HG02884 (cell line): ENCODE measurements around the gene GPN3.
"Not testable (repeated sequence)": the region's sequence is repeated elsewhere in the genome, so short reads cannot be mapped to it uniquely, and the experiment has no call there.

Experiments used
- ATAC-seq: cut with Tn5 transposase; IDR thresholded peaks from one replicate; pipeline ENCODE4 v1.9.1; 2021; ENCODE audit warnings: mild to moderate bottlenecking, moderate library complexity; ENCODE audit not compliant: unreplicated experiment

Gene GPN3

DNA sequence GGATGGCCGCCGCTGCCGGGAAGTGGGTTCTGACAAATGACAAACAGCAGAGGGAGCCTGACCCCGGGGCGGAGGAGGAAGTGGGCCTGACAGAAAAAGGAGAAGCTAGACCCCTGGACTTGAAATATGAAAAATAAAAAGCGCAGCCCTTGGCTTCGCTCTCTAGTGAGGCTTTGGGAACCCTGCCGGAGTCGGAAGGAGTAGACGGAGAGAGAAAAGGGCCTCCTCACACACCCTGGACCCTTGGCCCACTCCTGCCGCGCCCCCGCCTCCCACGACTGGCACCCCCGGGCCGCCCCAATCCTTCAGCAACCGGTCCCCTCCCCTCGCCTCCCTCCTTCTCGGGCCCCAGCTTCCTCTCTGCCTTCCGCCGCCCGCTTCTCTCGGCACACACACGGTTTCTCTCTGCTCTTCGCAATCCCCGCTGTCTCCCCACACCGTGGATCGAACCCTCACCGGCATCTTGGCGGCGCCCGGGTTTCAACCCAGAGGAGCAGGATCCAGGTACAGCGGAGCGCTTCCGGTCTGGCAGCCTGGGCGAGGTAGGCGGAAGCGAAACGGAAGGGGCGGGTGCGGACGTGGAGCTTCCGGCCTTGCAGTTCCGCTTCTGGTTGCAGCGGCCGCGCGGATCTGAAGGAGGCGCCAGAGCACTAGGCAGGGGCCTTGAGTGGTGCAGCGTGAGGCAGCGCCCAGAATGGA lies 18.1 kb downstream of the GPN3 start, which contains the start of gene ARPC3:
TSS of gene ARPC3 (minus strand) at position 539 of the 699 bp plus-strand sequence. CDS start at position 462, 77 bp downstream.
- peak; percentile 87 for ATAC-seq

DNA sequence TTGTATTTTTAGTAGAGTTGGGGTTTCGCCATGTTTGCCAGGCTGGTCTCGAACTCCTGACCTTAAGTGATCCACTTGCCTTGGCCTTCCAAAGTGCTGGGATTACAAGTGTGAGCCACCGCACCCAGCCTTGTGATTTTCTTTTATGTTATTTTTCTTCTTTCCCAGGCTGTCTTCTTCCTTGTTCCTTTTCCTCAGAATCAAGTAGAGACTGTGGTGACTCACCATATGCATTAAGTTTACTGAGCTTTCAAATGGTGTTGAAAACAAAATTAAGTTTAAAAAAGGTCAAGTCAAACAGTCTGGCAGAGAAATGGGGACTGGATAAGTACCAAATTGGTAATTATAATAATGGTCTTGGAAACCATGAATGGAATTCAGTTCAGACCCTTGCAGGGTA lies 23.6 kb downstream of the GPN3 start:
- no peak for ATAC-seq

GRCh38 chr12:110436231-110436630 lies 31.8 kb downstream of the GPN3 start:
- no peak for ATAC-seq

DNA sequence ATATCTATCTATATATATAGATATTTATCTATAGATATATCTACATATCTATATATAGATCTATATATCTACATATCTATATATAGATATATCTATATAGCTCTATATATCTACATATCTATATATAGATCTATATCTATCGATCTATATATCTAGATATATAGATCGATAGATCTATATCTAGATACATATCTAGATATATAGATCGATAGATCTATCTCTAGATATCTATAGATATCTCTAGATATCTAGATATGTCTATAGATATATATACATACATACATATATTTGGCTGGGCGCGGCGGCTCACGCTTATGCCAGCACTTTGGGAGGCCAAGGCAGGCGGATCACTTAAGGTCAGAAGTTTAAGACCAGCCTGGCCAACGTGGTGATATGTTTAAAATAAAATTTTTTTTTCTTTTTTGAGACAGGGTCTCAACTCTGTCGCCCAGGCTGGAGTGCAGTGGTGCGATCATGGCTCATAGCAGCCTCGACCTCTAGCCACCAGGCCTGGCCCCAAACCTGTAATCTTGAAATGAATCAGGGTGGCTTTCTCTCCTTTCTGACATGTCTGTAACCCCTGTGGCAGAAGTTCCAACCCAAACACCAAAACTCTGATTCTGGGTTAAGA lies 36.0 kb downstream of the GPN3 start:
- no peak for ATAC-seq

GRCh38 chr12:110429676-110430075 lies 38.4 kb downstream of the GPN3 start:
- ATAC-seq = not testable (repeated sequence)

GRCh38 chr12:110426406-110426805 lies 41.7 kb downstream of the GPN3 start:
- ATAC-seq = no peak

DNA sequence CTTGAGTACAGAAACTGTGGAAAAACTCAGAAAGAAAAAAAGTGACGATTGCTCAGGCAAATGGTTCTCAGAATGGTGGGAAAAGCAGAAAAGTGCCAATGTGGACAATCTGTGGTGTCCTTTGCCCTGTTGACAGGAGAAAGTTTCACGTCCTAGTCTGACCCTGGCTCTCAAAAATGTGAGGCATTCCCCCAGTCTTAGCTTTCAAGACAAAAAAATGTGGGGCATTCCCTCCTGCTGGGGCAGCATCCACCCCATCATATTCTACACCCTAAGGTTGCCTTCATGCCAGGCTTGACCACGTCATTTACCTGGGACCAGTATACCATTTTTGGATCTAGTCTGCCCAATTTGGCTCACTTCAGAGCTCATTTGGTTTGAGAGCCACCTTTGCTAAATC lies 43.8 kb downstream of the GPN3 start:
- no peak for ATAC-seq

DNA sequence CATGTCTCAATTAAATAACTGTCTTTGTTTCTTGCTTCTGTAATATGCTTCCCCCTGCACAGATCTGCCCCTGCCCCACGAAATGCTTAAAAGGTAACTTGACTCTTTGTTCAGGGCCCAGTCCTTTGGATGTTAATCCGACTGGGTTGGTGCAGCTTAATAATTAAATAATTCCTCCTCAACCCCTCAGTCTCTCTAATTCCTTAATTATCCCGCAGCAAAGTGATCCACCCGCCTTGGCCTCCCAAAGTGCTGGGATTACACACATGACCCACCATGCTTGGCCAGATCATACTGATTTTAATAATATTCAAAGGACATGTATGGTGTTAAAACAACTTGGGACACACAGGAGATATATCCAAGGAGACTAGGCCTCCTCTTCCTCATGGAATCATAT lies 46.4 kb downstream of the GPN3 start:
- ATAC-seq = no peak

- ATAC-seq = no peak
Observed at GRCh38 chr12:110421159-110421661, 46.8 kb downstream of the GPN3 start.

GRCh38 chr12:110420644-110421043 lies 47.4 kb downstream of the GPN3 start:
- not testable (repeated sequence) for ATAC-seq

- not testable (repeated sequence) for ATAC-seq
Observed at GRCh38 chr12:110417113-110417512, 50.9 kb downstream of the GPN3 start.

DNA sequence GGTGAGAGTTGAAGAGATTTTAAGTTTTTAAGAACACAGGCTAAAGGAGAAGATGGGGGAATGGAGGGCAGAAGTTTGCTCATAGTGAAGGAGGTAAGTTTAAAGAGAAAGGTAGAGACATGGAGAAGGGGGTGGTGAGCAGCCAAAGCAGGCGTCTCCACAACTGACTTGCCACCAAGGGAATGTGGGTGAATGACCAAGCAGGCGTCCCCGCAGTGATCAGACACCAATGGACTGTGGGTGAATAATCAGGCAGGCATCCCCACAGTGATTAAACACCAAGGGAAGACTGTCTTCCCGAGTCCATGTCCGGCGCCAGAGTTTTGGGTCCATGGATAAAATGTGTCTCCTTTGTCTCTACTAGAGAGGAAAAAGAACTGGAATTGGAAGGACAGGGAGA lies 58.0 kb downstream of the GPN3 start:
- ATAC-seq = not testable (repeated sequence)

- not testable (repeated sequence) for ATAC-seq
Observed at GRCh38 chr12:110405126-110405662, 62.9 kb downstream of the GPN3 start.

- no peak for ATAC-seq
Observed at GRCh38 chr12:110403976-110404682, 63.9 kb downstream of the GPN3 start.

- no peak for ATAC-seq
Observed at GRCh38 chr12:110403146-110403975, 64.7 kb downstream of the GPN3 start, which contains the start of gene ANAPC7. Gene ANAPC7, minus strand, starts transcription at chr12:110403708. Its CDS starts 81 bp downstream, at chr12:110403627.
